ENCODE measurements around the gene KCTD13.

Gene KCTD13

DNA sequence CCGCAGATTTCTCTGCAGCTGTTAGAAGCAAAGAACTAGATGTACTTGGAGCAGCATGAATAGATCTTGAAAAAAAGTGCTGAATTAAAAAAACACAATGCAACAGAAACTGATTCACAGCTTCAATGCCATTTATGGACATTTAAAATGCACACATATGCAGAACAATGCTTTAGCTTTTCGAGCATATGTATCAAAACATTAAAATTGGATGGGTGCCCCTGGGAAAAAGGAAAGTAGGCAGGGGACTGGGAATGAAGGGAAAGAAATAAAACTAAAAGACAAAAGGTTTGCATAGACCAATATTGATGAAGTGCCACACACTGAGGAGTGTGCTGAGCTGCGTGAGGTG, 5.0 kb downstream of the KCTD13 start:
- H3K9me3 ChIP-seq (ENCODE audit: control insufficient read depth, low read length): no peaks in the 10 kb centered on the region
- H3K27ac ChIP-seq (ENCODE audit: low read length, poor library complexity, severe bottlenecking): no peak overlapping the region
- H3K18ac ChIP-seq (ENCODE audit: low read depth in 1 of 2, low read length in 2 of 2): no peak overlapping the region
- no peak overlapping the region for H2BK12ac ChIP-seq (ENCODE audit: low read length in 2 of 2)
- no peak overlapping the region for H2AFZ ChIP-seq (ENCODE audit: low read depth, low read length)
- H2BK5ac ChIP-seq (ENCODE audit: low read depth, low read length, poor library complexity, severe bottlenecking): no peak overlapping the region
- no peaks in the 10 kb centered on the region for H3K27me3 ChIP-seq (ENCODE audit: control insufficient read depth in 1 of 2, insufficient read depth in 1 of 2, low read length in 2 of 2)
- H3K9ac ChIP-seq (ENCODE audit: low read length): no peak overlapping the region
- H2BK15ac ChIP-seq (ENCODE audit: low read depth, poor library complexity, severe bottlenecking): no peak overlapping the region
- H2BK120ac ChIP-seq (ENCODE audit: low read depth, low read length): no peak overlapping the region
- no peak overlapping the region for H3K4ac ChIP-seq (ENCODE audit: low read depth in 1 of 2, low read length in 2 of 2)
- no peak overlapping the region for H4K91ac ChIP-seq (ENCODE audit: low read length)
- no peak overlapping the region for H3K4me3 ChIP-seq (ENCODE audit: insufficient read depth in 1 of 2, low read depth in 1 of 2, low read length in 2 of 2)
- H3K4me2 ChIP-seq (ENCODE audit: low read length, poor library complexity, severe bottlenecking): no peak overlapping the region
- peaks cover 24 to 58% of the 10 kb centered on the region in 2 experiments for H3K36me3 ChIP-seq (ENCODE audit: control insufficient read depth in 1 of 2, insufficient read depth in 2 of 2, low read depth in 1 of 2, low read length in 2 of 2)
- no peak overlapping the region for H2AK5ac ChIP-seq (ENCODE audit: low read length, severe bottlenecking)
- no peak overlapping the region for H3K23ac ChIP-seq (ENCODE audit: low read length in 2 of 2)
- 98% methylated on average over 2 of the region's 3 CpGs for WGBS
- peaks cover 24% of the 10 kb centered on the region for H3K79me1 ChIP-seq (replicated peaks; ENCODE audit: low read length, poor library complexity, severe bottlenecking)
- no peak overlapping the region for H4K8ac ChIP-seq (ENCODE audit: low read length)
- H3K4me1 ChIP-seq (ENCODE audit: control insufficient read depth, insufficient read depth, low read depth, low read length): peaks cover 11% of the 10 kb centered on the region
- DNase-seq: no peak
- no peak overlapping the region for H3K14ac ChIP-seq (ENCODE audit: low read length in 2 of 2)

DNA sequence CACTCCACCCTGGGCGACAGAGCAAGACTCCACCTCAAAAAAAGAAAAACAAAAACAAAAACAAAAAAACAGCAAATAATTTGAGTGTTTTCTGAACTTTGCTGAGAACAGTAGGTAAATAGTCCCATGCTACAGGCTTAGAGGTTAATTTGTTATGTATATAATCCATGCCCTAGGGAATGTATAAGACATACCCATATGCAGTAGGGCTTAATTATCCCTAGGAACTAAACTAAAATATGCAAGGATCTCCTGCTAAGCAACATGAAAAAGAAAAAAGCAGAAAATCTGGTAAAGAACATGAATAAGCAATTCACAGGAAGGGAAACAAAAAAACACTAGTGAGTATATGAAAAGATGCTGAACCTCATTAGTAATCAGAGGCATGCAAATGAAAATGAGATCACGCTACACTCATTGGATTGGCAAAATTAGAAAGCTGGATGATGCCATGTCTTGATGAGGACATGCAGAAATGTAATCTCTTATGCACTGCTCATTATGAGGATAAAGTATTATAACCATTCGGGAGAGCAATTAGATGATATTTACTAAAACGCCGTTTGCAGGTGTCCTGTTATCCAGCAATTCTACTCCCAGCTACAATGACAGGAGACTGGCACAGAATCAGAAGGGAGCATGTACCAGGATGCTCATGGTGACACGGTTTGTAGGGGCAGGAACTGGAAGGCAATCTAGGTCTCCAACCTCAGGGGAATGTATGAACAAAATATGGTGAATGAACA, 5.6 kb downstream of the KCTD13 start:
- H2AK5ac ChIP-seq (ENCODE audit: low read length, severe bottlenecking): no peak overlapping the region
- H4K8ac ChIP-seq (ENCODE audit: low read length): no peak overlapping the region
- 96% methylated on average over 5 of the region's 6 CpGs for WGBS
- no peaks in the 10 kb centered on the region for H3K9me3 ChIP-seq (ENCODE audit: control insufficient read depth, low read length)
- no peak overlapping the region for H2BK15ac ChIP-seq (ENCODE audit: low read depth, poor library complexity, severe bottlenecking)
- H3K23ac ChIP-seq (ENCODE audit: low read length in 2 of 2): no peak overlapping the region
- H3K14ac ChIP-seq (ENCODE audit: low read length in 2 of 2): no peak overlapping the region
- no peak overlapping the region for H3K18ac ChIP-seq (ENCODE audit: low read depth in 1 of 2, low read length in 2 of 2)
- H3K4me3 ChIP-seq (ENCODE audit: insufficient read depth in 1 of 2, low read depth in 1 of 2, low read length in 2 of 2): no peak overlapping the region
- no peak for DNase-seq
- no peak overlapping the region for H2BK120ac ChIP-seq (ENCODE audit: low read depth, low read length)
- no peak overlapping the region for H4K91ac ChIP-seq (ENCODE audit: low read length)
- H2AFZ ChIP-seq (ENCODE audit: low read depth, low read length): no peak overlapping the region
- H3K36me3 ChIP-seq (ENCODE audit: control insufficient read depth in 1 of 2, insufficient read depth in 2 of 2, low read depth in 1 of 2, low read length in 2 of 2): peaks cover 24 to 63% of the 10 kb centered on the region in 2 experiments
- no peak overlapping the region for H3K4me2 ChIP-seq (ENCODE audit: low read length, poor library complexity, severe bottlenecking)
- no peaks in the 10 kb centered on the region for H3K27me3 ChIP-seq (ENCODE audit: control insufficient read depth in 1 of 2, insufficient read depth in 1 of 2, low read length in 2 of 2)
- no peak overlapping the region for H3K27ac ChIP-seq (ENCODE audit: low read length, poor library complexity, severe bottlenecking)
- H3K9ac ChIP-seq (ENCODE audit: low read length): no peak overlapping the region
- H3K4ac ChIP-seq (ENCODE audit: low read depth in 1 of 2, low read length in 2 of 2): no peak overlapping the region
- no peak overlapping the region for H2BK5ac ChIP-seq (ENCODE audit: low read depth, low read length, poor library complexity, severe bottlenecking)
- H2BK12ac ChIP-seq (ENCODE audit: low read length in 2 of 2): no peak overlapping the region
- H3K4me1 ChIP-seq (ENCODE audit: control insufficient read depth, insufficient read depth, low read depth, low read length): peaks cover 11% of the 10 kb centered on the region
- H3K79me1 ChIP-seq (replicated peaks; ENCODE audit: low read length, poor library complexity, severe bottlenecking): peaks cover 24% of the 10 kb centered on the region

DNA sequence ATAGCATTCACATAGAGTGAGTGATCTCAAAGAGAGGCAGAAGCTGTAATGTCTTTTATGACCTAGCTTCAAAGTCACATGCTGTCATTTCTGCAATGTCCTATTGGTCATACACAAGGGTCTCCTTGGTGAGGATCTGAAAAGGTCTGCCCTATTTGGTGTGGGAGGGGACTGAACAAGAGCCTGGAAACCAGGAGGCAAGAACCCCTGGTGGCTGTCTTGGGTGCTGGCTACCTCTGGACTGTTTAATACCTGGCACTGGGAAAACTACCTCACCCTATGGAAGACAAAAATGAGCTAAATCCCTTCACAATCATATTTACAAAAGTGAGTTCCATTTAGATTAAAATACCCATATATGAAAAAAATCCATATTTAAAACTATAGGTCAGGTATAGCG, 9.0 kb downstream of the KCTD13 start:
- Histone ChIP-seq H3K4ac (ENCODE audit: low read depth in 1 of 2, low read length in 2 of 2) (no peak overlapping the region), H3K4me3 (ENCODE audit: insufficient read depth in 1 of 2, low read depth in 1 of 2, low read length in 2 of 2) (no peak overlapping the region), H3K9ac (ENCODE audit: low read length) (no peak overlapping the region), H3K36me3 (ENCODE audit: control insufficient read depth in 1 of 2, insufficient read depth in 2 of 2, low read depth in 1 of 2, low read length in 2 of 2) (peaks cover 40 to 72% of the 10 kb centered on the region in 2 experiments), H2BK120ac (ENCODE audit: low read depth, low read length) (no peak overlapping the region), H2AK5ac (ENCODE audit: low read length, severe bottlenecking) (no peak overlapping the region), H2BK5ac (ENCODE audit: low read depth, low read length, poor library complexity, severe bottlenecking) (no peak overlapping the region), H3K79me1 (replicated peaks; ENCODE audit: low read length, poor library complexity, severe bottlenecking) (peaks cover 23% of the 10 kb centered on the region), H2BK12ac (ENCODE audit: low read length in 2 of 2) (no peak overlapping the region), H2AFZ (ENCODE audit: low read depth, low read length) (no peak overlapping the region), H3K27ac (ENCODE audit: low read length, poor library complexity, severe bottlenecking) (no peak overlapping the region), H4K91ac (ENCODE audit: low read length) (no peak overlapping the region), H2BK15ac (ENCODE audit: low read depth, poor library complexity, severe bottlenecking) (no peak overlapping the region), H3K9me3 (ENCODE audit: control insufficient read depth, low read length) (no peaks in the 10 kb centered on the region), H3K14ac (ENCODE audit: low read length in 2 of 2) (no peak overlapping the region), H3K4me1 (ENCODE audit: control insufficient read depth, insufficient read depth, low read depth, low read length) (peaks cover 2% of the 10 kb centered on the region), H3K27me3 (ENCODE audit: control insufficient read depth in 1 of 2, insufficient read depth in 1 of 2, low read length in 2 of 2) (no peaks in the 10 kb centered on the region), H4K8ac (ENCODE audit: low read length) (no peak overlapping the region), H3K23ac (ENCODE audit: low read length in 2 of 2) (no peak overlapping the region), H3K4me2 (ENCODE audit: low read length, poor library complexity, severe bottlenecking) (no peak overlapping the region), H3K18ac (ENCODE audit: low read depth in 1 of 2, low read length in 2 of 2) (no peak overlapping the region)
- no peak for DNase-seq
- 100% methylated on average over 1 of the region's 1 CpG for WGBS

DNA sequence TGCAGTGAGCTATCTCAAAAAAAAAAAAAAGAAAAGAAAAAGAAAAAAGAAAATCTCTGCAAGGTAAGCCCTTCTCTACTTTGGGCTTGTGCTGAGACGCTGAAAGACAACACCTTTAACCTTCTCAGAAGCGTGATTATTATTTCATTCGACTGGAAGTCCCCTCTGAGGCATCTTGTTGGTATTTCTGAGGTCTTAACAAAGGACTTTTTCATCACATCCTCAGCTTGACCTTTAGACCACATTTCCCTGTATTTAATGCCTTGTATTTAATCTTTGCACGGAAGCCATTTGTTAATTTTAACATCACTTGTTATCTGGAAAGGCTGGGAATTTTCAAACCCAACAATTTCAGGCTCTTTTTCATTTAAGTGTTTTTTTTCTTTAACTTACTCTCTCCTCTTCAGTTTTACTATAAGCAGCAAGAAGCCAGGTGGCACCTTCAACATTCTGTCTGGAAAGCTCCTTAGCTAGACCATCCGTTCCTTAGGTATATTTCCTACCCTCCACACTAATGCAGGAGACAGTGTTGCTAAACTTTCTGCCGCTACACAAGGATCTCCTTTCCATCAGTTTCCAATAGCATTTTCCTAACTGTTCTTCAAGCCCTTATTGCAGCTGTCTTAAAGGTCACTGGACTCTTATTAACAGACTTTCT, 10.3 kb downstream of the KCTD13 start:
- H4K91ac ChIP-seq (ENCODE audit: low read length): no peak overlapping the region
- H3K27ac ChIP-seq (ENCODE audit: low read length, poor library complexity, severe bottlenecking): no peak overlapping the region
- no peak overlapping the region for H2AFZ ChIP-seq (ENCODE audit: low read depth, low read length)
- no peak overlapping the region for H3K9ac ChIP-seq (ENCODE audit: low read length)
- no peak overlapping the region for H3K4ac ChIP-seq (ENCODE audit: low read depth in 1 of 2, low read length in 2 of 2)
- H3K79me1 ChIP-seq (replicated peaks; ENCODE audit: low read length, poor library complexity, severe bottlenecking): peaks cover 20% of the 10 kb centered on the region
- WGBS: 85% methylated on average over 6 of the region's 6 CpGs
- no peaks in the 10 kb centered on the region for H3K27me3 ChIP-seq (ENCODE audit: control insufficient read depth in 1 of 2, insufficient read depth in 1 of 2, low read length in 2 of 2)
- no peak overlapping the region for H4K8ac ChIP-seq (ENCODE audit: low read length)
- no peak overlapping the region for H3K23ac ChIP-seq (ENCODE audit: low read length in 2 of 2)
- H3K18ac ChIP-seq (ENCODE audit: low read depth in 1 of 2, low read length in 2 of 2): no peak overlapping the region
- H2BK120ac ChIP-seq (ENCODE audit: low read depth, low read length): no peak overlapping the region
- no peak overlapping the region for H2BK15ac ChIP-seq (ENCODE audit: low read depth, poor library complexity, severe bottlenecking)
- H3K36me3 ChIP-seq (ENCODE audit: control insufficient read depth in 1 of 2, insufficient read depth in 2 of 2, low read depth in 1 of 2, low read length in 2 of 2): peaks cover 51 to 62% of the 10 kb centered on the region in 2 experiments
- H3K4me2 ChIP-seq (ENCODE audit: low read length, poor library complexity, severe bottlenecking): no peak overlapping the region
- peaks cover 4% of the 10 kb centered on the region for H3K4me1 ChIP-seq (ENCODE audit: control insufficient read depth, insufficient read depth, low read depth, low read length)
- H3K4me3 ChIP-seq (ENCODE audit: insufficient read depth in 1 of 2, low read depth in 1 of 2, low read length in 2 of 2): no peak overlapping the region
- H3K9me3 ChIP-seq (ENCODE audit: control insufficient read depth, low read length): no peaks in the 10 kb centered on the region
- no peak overlapping the region for H2BK12ac ChIP-seq (ENCODE audit: low read length in 2 of 2)
- no peak overlapping the region for H2BK5ac ChIP-seq (ENCODE audit: low read depth, low read length, poor library complexity, severe bottlenecking)
- H2AK5ac ChIP-seq (ENCODE audit: low read length, severe bottlenecking): no peak overlapping the region
- H3K14ac ChIP-seq (ENCODE audit: low read length in 2 of 2): no peak overlapping the region
- peak; percentile 71 for DNase-seq
